Measurements from ENCODE around the gene ITIH4. TPM values are rescaled to one million over a fixed set of nuclear protein-coding genes. Genes with fewer than 3 reads are reported as not detected.
A peak's percentile ranks its signal among the peaks of the same experiment; 100 is the strongest.

Gene ITIH4
- total and polyA plus RNA-seq, 2 of the 13 experiments (the other 11 are each of a cell fraction or from before 2014, with no cell fraction given), result 2.7 to 5.3 TPM

GRCh38 chr3:52795298-52795900, 35.1 kb downstream of the ITIH4 start (continued):
- TF ChIP-seq NFAT5 (CRISPR knock-in tag; IDR thresholded peaks at IDR 0.05) (no peak), NR2F6 (IDR thresholded peaks at IDR 0.05) (peak; percentile 75), NR2F6 (CRISPR knock-in tag; IDR thresholded peaks at IDR 0.05) (peak; percentile 88), ETS1 (CRISPR knock-in tag; IDR thresholded peaks at IDR 0.05) (no peak), TEAD3 (CRISPR knock-in tag; optimal IDR thresholded peaks at IDR 0.05; ENCODE audit: borderline replicate concordance) (peak; percentile 54), ZC3H4 (CRISPR knock-in tag; IDR thresholded peaks at IDR 0.05; ENCODE audit: borderline replicate concordance) (no peak), PBX2 (CRISPR knock-in tag; IDR thresholded peaks at IDR 0.05) (no peak), BRD4 (CRISPR knock-in tag; IDR thresholded peaks at IDR 0.05) (no peak), ZNF333 (CRISPR knock-in tag; IDR thresholded peaks at IDR 0.05; ENCODE audit: borderline replicate concordance) (0 out of 2 replicates have a peak, but pooled peaks have one; percentile 80), KIAA2018 (CRISPR knock-in tag; IDR thresholded peaks at IDR 0.05; ENCODE audit: borderline replicate concordance) (no peak), ELK4 (CRISPR knock-in tag; IDR thresholded peaks at IDR 0.05; ENCODE audit: borderline replicate concordance) (no peak), ZFAT (CRISPR knock-in tag; conservative IDR thresholded peaks at IDR 0.05) (no peak), ZBTB42 (CRISPR knock-in tag; IDR thresholded peaks at IDR 0.05) (no peak)

Data from HepG2 (cell line).